HG02623 (cell line): ENCODE data around the gene GNAI1.

Experiments
- ATAC-seq: cut with Tn5 transposase; IDR thresholded peaks from one replicate; pipeline ENCODE4 v1.9.1; 2021; ENCODE audit warnings: moderate library complexity; ENCODE audit not compliant: unreplicated experiment

Gene GNAI1

DNA sequence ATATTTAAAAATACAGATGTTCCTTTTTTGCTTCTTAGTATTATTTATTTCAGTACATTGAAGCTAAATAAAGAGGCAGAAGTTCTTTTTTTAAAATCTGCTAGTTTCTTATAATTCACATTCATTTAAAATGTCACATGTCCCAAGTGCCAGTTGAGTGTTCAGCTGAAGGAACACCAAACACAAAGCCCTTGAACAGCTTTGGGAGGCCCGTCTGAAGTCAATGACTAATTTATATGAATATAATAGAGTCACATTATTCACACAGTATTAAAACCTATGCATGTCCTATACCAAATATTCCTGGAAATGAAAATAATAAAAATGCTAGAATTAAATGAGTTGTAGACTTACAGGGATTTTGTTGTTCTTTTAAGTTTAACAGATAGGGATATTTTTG is 70.3 kb downstream of the GNAI1 start:
- ATAC-seq, result no peak

DNA sequence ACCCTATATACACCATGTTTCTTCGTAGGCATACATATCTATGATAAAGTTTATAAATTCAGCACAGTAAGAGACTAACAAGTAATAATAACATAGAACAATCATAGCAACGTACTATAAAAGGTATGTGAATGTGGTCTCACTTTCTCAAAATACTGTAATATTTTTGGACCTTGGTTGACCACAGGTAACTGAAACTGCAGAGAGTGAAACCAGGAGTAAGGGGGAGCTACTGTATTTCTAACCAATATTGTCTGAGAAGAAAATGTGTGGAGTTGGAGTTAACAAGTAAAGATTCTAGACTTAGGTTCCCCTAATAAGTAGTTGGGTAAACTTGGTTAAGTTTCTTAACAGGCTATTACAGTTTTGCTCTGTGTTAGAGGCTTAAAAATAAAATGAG is 72.1 kb downstream of the GNAI1 start:
- no peak for ATAC-seq

DNA sequence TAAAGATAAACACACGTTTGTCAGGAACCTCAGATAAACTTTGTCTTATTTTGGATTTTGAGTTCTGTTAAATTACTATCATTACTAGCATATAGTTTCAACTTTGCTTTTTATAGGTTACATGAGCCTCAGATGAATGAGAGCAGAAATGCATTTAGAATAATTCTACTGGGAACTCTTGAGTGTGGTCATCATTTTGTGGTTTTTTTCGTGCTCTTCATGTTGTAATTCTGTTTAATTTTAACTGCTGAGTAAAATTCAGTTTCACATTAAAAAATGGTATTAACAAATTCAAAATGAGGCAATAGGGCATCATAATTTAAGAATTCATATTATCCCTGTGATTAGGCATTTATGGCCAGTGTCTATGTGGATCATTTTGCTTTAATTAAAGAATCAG is 72.9 kb downstream of the GNAI1 start:
- no peak for ATAC-seq

DNA sequence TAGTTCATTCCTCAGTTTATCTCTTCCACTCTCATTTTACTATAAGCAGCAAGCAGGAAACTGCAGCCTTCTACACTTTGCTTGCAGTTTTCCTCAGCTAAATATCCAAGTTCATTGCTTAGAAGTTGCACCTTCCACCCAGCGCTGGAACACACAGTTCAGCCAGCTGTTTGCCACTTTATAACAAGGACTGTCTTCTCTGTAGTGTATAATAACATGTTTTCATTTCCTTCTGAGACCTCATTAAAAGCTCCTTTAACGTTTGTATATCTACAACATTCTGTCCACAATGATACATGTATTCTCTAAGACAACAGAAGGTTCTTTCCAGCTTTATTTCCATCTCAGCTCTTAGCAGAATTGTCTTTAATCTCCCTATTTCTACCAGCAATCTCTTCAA is 74.1 kb downstream of the GNAI1 start:
- no peak for ATAC-seq

DNA sequence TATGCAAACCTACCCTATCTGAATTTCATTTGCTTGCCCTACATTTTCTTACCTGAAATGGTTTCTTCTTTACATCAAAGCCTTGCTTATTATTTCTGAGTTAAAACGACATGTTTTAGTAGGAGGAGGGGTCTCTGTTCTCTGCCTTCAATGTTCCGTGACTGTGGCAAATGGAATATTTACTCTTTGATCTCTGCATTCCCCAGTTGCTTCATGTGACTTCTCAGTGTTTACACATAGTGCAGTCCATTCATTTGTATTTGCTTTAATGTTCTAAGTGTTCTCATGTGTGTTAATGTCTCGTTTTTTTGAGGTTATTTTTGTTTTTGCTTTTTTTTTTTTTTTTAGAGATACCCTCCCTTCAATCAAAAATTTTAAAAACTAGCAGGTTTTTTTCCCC is 75.8 kb downstream of the GNAI1 start:
- no peak for ATAC-seq

DNA sequence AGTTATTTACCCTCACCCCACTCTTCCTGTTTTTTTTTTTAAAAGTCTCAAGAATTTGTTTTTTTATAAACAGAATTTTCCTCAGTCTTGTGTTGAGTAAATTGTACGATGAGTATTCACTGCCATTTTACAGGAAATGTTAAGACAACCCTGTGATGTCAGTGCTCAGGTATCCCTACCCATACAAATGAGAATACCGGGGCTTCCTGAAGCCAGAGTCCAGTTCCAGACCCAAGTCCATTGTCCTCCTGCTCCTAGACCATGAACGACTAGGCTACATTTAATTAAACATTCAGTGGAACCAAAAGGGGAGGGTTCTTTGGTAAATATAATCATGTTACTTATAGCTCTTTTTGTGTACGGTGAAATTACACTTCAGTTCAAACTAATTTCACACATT is 79.2 kb downstream of the GNAI1 start:
- ATAC-seq, result no peak

DNA sequence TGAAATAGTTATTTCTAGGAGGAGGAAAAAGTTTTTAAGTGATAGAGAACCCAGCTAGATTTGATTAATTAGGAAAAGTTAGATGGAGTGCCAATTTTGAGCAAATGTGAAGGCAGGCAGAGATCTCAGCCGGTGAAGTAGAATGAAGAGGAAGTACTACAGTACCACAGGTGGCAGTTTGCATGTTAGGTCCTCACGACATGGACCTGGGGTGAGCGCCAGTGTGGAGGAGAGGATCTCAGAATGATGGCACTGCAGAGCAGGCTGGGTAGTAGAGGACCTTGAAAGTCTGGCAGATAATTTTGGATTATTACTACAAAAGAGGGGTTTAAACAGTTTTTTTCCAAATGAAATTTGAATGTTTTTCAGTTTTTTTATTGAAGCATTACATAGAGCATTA is 81.1 kb downstream of the GNAI1 start:
- no peak for ATAC-seq

DNA sequence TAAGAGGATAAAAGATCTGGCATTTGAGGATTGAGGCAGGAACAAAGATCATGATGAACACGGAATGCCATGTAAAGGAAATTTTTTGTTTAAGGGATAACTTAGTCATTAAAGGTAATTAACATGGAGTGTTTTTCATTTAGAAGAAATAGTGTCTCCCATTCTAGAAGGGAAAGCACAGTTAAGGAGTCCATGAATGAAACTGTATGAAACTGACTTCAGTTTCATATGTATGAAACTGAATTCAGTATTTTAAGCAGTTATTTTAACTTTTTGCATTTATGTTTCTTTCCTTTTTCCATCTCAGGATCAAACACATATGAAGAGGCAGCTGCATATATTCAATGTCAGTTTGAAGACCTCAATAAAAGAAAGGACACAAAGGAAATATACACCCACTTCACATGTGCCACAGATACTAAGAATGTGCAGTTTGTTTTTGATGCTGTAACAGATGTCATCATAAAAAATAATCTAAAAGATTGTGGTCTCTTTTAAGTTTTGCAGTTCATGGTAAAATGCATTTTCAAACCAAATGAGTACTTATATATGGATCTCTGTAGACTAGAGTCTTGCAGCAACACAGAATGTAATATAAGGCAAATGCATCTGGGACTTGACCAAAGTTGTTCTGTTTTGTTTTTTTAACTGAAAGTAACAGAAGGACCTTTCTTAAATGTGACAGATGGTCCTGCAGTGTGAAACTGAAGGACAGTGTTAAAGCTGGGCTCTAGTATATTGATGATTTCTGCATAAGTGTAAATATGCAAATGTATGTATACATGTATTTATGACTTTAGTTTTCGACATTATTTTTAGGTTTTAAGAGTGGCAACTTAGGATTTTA is 82.6 kb downstream of the GNAI1 start:
- ATAC-seq, result no peak

DNA sequence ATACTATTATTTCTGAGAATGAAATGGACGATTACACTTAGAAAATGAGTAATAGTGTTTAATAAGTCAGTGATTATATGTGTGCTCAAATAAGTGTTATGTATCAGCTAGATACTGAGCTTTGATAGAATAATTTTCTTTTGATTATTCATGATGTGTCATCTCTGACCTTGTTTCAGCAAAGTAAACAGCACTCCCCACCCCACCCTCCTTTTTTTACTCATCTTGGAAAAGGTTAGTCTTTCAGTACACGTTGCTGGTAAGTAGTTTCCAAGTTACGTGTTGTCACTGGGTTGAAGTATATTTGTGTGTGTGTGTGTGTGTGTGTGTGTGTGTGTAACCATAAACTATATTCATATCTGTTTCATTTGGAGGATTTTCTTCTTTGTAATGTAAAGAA is 84.1 kb downstream of the GNAI1 start:
- ATAC-seq, result no peak

DNA sequence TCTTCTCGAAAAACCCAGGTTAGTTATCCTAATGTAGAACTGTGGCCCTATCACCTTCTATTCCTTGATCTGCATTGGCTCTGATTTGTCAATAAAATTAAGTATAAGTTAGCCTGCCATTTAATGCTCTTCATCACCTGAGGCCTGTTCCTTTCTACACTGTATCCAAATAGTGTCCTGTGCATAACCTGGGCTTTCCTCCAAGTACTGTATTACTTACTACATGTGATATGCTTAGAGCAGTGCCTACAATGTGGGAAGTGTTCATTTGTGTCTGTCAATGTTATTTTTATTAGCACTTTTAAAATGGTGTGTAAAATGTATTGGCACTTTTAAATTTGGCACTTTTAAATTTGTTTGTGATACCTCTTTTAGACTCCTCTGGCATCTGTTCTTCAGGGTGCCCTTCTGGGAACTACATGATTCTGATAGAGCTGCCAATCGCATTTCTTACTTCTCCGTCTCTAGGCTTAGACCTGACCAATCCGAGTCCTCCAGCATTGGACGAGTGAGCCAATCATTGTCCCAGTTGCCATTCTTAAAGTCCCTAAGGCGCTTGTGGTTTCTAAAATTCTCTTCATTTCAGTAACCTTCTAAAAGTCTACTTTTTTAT is 85.5 kb downstream of the GNAI1 start:
- ATAC-seq, result no peak

DNA sequence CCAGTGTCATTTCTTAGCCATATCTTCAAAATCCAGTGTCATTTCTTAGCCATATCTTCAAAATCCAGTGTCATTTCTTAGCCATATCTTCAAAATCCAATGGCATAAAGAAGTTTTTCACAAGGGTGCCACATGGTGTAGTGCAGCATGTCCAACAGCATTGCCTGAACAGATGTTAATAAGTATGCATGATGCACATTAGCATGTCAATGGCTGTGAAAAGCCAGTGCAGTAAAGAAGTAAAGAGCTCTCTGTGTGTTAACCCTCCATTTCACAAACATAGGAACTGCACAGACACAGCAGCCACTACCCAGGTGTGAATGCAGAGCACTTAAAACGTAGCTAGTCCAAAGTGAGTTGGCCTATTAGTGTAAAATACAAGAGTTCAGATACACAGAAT is 89.8 kb downstream of the GNAI1 start:
- no peak for ATAC-seq

DNA sequence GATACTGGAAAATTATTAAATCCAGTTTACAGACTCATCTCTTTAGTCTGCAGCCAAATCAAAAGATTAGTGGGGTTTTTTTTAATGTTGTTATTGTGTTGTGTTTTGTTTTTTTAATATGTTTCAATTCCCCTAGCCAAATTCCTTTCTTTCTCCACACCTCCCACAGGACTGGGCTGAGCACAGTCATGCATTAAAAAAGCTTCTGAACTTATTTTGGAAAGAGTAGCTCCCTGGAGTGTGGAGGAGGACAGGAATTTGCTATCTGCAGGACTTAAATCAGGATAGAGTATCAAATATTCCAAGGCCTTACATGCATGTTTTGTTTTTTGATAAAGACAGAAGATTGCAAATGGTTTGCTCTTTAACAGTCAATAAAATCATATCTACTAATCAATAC is 90.7 kb downstream of the GNAI1 start:
- ATAC-seq, result no peak

DNA sequence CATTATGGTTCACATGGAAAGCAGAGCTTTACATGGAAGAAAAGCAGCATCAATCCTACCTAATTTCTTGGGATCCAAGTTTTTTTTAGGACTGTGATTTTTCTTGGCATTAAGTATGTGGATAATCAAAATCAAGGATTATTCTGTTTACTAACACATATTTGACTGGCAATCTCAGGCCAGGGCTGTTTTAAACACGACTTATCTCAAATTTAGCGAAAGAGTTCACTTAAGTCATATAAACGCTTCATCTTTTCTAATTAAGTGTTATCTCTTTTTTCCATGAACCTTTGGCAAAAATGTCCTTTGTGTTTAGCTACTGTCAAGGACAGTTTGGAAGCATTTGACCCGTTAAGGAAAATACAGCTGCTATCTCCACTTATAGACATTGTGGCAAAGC is 92.0 kb downstream of the GNAI1 start:
- ATAC-seq, result no peak

DNA sequence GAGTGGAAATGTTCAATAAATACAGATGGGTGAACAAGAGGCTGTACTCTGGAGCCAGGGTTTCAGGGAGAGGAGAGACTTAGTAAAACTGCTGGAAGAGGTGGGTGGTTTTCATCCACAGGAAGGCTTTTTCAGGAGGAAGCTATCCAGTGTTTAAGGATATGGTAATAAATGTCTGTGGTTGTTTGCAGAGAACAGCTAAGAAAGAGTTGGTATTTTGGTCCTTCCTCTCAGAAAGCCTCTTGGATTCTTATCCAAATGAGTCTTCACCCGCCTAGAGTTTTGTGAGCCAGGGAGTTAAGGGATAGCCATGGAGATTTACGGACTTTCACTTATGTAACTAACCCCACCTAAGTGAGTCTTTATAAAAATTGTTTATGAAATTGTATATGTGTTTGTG is 95.7 kb downstream of the GNAI1 start:
- ATAC-seq, result no peak

DNA sequence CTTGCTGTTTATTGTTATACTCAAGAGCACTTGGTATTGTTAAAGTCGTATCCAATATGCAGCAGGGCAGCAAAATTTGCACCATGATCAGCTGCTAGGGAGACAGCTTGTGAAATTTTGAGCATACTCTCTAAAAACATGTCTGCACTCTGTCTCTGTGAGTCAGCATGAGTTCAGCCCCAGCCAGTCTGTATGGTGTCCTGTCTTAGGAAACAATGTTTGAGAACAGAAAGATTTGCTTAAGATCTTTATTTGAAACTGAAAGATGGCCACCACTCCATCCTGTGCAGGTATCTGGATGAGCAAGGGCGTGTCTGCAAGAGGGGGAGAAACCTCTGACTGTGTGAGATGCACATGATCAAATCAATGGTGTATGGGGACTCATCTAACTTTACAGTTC is 97.1 kb downstream of the GNAI1 start:
- ATAC-seq, result no peak

DNA sequence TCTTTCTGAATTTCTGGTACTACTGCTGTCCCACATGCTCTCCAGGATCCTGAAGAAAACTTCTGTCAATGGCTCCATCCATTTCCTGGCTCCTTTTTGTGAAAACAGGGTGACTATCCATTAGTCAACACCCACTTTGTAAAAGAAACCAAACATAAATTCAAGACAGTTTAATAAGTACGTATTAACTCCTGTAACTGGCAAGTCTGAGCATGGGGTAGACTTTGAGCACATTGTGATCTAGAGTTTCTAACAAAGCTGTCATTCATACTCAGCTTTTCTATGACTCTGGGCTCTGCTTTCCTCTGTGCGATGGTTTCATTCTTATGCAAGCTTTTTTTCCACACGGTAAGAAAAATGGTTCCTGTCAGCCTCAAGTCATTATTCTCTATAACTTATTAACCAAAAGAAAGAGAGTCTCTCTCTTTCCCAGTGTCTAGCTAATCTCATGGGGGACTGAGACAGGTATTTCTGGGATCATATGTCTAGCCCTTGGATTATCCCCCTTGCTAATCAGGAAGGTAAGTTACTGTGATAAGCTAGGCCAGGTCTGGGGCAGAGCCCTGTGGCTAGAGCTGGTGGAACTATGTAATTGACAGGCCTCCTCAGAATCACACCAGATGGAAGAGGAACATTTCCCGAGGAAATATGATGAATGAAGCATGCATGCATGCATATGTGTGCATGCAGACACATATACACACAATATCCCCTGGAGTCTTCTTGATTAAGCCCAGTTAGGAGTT is 98.5 kb downstream of the GNAI1 start:
- no peak for ATAC-seq

DNA sequence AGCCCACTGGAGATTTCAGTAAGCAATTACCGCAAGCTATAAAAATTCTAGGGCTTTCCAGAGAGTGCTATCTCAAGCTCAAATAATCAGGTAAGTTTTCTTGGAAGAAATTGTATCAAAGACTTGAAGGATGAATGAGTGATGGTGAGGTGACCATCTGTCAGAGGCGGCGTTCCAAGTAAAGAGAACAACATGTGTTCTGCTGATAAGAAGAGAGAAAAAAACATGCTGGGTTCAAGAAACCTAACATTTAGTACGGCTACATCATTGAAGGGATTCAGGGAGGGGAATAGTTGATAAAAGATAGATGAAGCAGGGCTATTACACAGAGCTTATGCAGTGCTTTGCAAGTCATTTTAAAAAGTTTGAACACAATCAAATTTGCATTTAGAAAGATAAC is 100.7 kb downstream of the GNAI1 start:
- no peak for ATAC-seq

DNA sequence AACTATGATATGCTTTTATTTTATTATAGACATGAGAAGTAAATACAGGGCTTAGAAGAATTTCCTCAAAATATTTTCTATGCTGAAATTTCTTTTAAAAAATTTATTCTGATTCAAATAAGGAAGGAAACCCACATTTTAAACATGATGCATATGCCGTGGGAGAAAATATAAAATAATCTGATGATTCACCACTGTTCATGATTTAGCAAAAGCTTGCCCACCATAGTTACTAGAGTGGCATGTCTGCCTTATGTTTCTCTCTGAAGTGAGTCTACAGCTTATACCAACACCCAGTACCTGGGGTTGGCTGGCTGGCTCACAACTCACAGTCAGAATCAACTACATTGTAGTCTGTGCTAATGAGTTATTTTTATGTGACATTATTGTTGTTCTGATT is 102.0 kb downstream of the GNAI1 start:
- ATAC-seq, result no peak

DNA sequence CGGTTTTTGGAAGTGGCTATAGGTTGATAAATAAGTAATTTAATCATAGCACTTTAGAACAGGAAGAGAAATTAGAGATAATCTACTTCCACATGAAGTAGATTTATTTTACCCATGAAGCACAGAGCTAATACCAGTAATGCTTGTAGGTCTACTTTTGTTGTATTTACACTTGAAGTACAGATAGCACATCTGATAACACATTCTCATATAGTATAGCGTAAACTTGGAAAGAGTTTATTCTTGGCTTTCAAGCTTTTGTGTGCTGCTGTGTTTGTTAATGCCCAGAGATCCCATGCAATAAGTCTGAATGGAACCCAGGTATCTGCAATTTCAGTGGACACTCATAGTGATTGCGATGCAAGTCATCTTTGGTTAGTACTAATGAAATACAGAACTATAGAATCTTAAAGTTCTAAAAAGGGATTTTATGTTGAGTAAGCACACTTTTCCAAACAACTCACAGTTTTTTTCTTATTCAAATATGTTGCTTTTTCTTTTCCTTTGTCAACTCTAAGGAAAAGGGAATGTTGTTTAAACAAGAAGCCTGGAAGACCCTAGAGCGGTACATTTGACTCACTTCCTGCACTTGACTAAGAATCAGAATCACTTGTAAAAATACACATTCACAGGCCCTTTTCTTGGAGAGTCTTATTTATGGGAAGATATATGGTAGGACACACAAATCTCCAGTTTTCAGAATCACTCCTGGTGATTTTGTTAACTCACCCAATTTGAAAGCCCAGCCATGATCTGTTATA is 105.8 kb downstream of the GNAI1 start:
- no peak for ATAC-seq

DNA sequence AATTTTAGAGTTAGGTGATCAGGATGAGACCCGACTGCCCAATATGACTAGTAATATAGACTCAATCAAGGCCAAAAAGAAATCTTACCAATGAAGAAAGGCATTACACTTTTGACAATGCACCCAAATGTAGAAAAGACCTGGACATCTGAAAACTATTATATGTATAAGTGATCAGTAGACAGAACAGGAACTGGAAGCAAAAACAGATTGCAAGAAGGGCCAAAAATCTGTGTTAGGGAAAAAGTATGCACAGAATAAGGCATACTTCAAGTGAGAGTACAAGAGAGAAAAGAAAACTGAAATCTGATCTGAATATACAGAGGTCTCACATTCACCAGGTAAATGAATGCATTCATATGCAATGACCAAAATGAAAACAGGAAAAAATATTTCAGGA is 107.0 kb downstream of the GNAI1 start:
- ATAC-seq, result no peak

DNA sequence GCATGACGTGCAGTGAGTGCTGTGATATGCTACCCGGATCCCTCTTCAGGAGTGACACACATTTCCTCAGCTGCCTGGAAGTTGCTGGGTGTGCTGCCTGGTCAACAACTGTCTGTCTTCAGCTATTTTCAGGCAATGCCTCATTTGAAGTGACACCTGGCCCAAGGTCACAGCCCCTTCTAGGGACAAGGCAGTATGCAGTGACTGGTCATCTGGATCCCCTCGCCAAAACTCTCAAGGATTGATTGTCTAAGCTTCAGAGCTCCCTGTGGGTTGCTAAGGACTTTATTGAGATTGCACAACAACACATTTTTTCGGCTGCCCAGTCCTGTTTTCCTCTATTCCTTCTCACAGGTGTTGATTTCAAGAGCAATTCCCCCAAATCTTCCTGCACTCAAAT is 108.8 kb downstream of the GNAI1 start:
- ATAC-seq, result no peak
